Measurements from ENCODE around the gene C2orf81.
"Not testable (repeated sequence)": the region's sequence is repeated elsewhere in the genome, so short reads cannot be mapped to it uniquely, and the experiment has no call there.

The C2orf81 gene

GRCh38 chr2:74421221-74421870 lies at the start of gene C2orf81, which contains the start of gene WDR54:
Gene C2orf81 (minus strand): TSS chr2:74421619. CDS start chr2:74421560, 59 bp downstream.
Gene WDR54 (plus strand): TSS chr2:74421730. CDS start chr2:74422154, 424 bp downstream.
- peak; percentile 93 for DNase-seq (ENCODE audit: low read depth)

GRCh38 chr2:74470742-74471141 lies 49.3 kb upstream of the C2orf81 start:
- not testable (repeated sequence) for DNase-seq (ENCODE audit: low read depth)

- no peak for DNase-seq (ENCODE audit: low read depth)
Observed at GRCh38 chr2:74464406-74464805, 43.0 kb upstream of the C2orf81 start.

- DNase-seq (ENCODE audit: low read depth), result no peak
Observed at GRCh38 chr2:74462786-74463105, 41.3 kb upstream of the C2orf81 start.

GRCh38 chr2:74462054-74462785 lies 40.8 kb upstream of the C2orf81 start:
- no peak for DNase-seq (ENCODE audit: low read depth)

GRCh38 chr2:74461187-74462053 lies 40.0 kb upstream of the C2orf81 start:
- DNase-seq (ENCODE audit: low read depth), result no peak

GRCh38 chr2:74460187-74460586 lies 38.8 kb upstream of the C2orf81 start:
- DNase-seq (ENCODE audit: low read depth), result not testable (repeated sequence)

GRCh38 chr2:74459503-74460118 lies 38.2 kb upstream of the C2orf81 start:
- not testable (repeated sequence) for DNase-seq (ENCODE audit: low read depth)

- no peak for DNase-seq (ENCODE audit: low read depth)
Observed at GRCh38 chr2:74458938-74459363, 37.5 kb upstream of the C2orf81 start.

GRCh38 chr2:74458132-74458937 lies 36.9 kb upstream of the C2orf81 start, which contains the start of gene WBP1:
Gene WBP1 (plus strand): TSS chr2:74458438. CDS start chr2:74458603, 165 bp downstream.
- DNase-seq (ENCODE audit: low read depth), result peak; percentile 96

- peak; percentile 83 for DNase-seq (ENCODE audit: low read depth)
Observed at GRCh38 chr2:74457549-74458131, 36.2 kb upstream of the C2orf81 start.

GRCh38 chr2:74457129-74457548 lies 35.7 kb upstream of the C2orf81 start:
- no peak for DNase-seq (ENCODE audit: low read depth)

- peak; percentile 95 for DNase-seq (ENCODE audit: low read depth)
Observed at GRCh38 chr2:74454654-74455511, 33.5 kb upstream of the C2orf81 start, which contains the start of gene INO80B. Gene INO80B (plus strand): TSS chr2:74455087. CDS start chr2:74455117, 30 bp downstream.

- no peak for DNase-seq (ENCODE audit: low read depth)
Observed at GRCh38 chr2:74450570-74451190, 29.3 kb upstream of the C2orf81 start.

GRCh38 chr2:74448771-74449170 lies 27.4 kb upstream of the C2orf81 start:
- no peak for DNase-seq (ENCODE audit: low read depth)

GRCh38 chr2:74447230-74447999 lies 26.0 kb upstream of the C2orf81 start:
- no peak for DNase-seq (ENCODE audit: low read depth)

GRCh38 chr2:74444498-74445318 lies 23.3 kb upstream of the C2orf81 start:
- no peak for DNase-seq (ENCODE audit: low read depth)
